HG03354 (cell line): ENCODE data around the gene SLC2A4RG.

Source experiments
- ATAC-seq: cut with Tn5 transposase; IDR thresholded peaks from one replicate; pipeline ENCODE4 v1.9.1; 2021; ENCODE audit warnings: mild to moderate bottlenecking; ENCODE audit not compliant: unreplicated experiment, poor library complexity, severe bottlenecking

The SLC2A4RG gene

GRCh38 chr20:63698739-63699465, 40.7 kb upstream of the SLC2A4RG start:
- ATAC-seq, result no peak

- no peak for ATAC-seq
Measured at GRCh38 chr20:63699466-63700198, 39.9 kb upstream of the SLC2A4RG start.

- no peak for ATAC-seq
Measured at GRCh38 chr20:63700199-63701050, 39.2 kb upstream of the SLC2A4RG start.

DNA sequence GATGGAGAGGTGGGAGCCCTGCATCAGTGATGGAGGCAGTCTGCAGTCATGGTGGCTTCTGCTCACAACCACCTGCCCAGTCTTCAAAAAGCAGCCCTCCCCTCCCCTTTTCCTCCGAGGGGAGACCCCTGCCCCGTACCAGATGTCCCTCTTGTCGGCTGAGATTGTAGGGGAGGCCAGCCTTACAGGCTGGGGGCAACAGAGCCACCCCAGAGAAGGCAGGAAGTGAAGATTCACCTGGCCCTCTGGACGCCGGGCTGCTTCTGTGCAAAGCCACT, 38.6 kb upstream of the SLC2A4RG start:
- no peak for ATAC-seq

DNA sequence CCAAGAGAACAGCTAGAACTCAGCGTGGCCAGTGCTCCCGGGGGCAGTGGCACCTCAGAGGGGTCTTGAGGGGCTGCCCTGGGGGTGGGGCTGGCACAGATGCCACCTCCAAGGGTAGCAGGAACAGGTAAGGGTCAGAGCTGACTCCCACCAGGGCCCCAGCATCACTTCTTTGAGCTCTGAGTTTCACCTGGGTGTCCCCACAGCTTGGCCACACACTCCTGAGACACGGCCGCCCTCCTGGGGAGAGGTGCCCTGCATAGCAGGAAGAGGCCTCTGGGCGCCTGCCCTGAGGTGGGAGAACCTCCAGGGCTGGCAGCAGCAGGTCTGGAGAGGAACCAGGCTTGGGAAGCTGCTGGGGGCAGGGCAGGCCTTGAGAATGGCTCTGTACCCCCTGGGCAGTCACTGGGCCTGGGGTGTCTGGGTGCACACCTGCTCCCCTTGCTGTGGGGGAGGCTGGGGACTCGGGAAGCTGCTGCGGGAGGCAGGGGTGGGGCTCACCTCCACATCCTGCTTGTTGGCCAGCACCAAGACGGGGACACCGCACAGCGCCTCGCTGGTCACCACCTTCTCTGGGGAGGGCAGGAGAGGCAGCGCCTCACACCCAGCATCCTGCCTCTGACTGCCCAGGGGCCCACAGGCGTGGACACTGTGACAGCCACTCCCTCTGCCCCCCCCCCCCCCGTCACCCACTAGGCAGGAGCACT, 38.1 kb upstream of the SLC2A4RG start:
- ATAC-seq, result no peak

GRCh38 chr20:63702036-63702665, 37.4 kb upstream of the SLC2A4RG start:
- no peak for ATAC-seq

GRCh38 chr20:63702751-63703470, 36.7 kb upstream of the SLC2A4RG start:
- ATAC-seq, result no peak

DNA sequence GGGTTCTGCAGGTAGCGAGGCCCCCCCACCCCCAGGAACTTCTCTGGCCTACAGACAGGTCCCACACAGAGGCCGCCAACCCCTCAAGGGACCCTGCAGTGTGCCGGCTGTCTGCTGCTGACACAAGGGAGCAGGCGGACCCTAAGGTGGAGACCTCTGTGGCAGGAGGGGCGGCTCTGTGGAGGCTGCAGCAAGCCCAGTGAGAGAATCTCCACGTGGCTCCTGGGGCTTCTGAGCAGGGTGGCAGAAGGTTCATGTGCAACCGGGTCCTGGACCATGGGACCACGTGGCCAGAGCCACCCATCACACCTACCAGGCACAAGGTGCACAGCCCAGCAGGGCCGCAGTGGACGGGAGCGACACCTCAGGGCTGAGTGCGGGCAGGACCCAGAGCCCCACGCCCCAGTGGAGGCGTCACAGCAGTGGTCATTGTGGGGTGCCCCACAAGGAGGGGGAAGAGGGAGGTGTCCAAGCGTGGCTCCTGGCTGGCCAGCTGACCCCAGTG, 36.1 kb upstream of the SLC2A4RG start:
- ATAC-seq, result no peak

DNA sequence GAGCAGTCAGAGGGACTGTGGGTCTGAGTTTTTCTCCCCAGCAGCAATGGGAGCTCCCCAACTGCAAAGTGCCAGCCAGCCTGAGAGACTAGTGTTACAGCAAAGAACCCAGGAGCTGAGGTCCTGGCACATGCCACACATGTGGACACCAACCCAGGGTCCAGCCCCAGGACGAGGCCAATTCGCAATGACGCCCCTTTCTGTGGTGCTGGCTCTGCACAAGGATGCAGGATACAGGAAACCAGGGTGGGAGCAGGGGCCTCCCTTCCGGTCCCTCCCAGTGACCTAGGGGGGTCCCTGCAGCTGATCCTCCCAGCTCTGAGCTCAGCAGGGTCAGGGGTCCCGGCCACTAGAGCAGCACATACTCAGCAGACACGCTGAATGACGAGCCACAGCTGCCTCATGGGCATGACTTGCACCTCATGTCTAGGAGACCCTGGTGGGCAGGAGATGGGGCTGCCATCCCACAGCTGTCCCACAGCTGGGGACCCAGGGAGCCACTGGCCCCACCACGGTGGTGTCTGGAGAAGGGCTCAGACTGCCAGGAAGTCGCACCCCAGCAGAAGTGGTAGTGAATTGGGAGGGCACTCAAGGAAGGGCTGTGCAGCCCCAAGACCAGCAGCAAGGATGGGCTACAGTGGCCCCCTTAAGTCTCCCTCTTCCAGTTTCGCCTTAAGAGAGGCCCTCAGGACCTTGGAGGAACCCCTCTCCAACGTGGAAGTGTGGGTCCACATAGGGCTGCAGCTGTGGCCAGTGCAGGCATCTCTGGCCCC, 35.4 kb upstream of the SLC2A4RG start:
- no peak for ATAC-seq

- ATAC-seq, result no peak
Measured at GRCh38 chr20:63704749-63705117, 34.8 kb upstream of the SLC2A4RG start.

DNA sequence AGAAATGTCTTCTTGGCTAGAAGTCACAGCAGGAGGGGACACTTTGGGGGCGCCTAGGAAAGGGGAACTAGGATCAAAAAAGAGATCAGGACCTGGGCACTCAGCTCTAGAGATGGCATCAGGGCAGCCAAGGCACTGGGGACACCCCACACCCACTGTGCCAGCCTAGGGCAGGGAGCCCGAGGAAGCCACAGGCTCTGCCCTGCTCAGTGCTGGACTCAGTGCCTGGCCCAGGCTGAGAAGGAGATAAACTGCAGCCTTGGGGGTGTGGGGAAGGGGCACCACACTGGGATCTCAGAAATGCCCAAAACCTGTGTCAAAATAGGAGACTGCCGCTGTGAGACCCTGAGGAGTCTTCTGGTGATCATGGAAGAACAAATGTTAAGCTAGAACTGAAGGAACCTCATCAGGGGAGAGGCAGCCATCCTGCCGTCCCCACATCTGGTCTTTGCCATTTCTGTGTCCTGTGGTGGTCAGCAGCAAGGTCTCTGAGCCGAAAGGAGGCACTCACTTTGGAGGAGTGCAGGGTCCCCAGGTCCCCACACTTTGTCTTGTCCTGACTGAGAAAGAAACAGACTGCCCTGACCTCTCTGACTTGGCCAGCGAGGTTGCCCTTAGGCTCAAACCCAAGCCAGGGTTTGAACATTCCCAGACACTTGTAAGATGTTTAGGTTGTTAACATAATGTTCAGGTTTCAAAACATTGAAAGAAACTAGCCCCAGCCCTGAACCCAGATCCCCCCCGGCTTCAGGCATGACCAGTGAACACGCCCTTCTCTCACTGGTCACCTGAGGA, 34.1 kb upstream of the SLC2A4RG start:
- ATAC-seq, result no peak

- no peak for ATAC-seq
Measured at GRCh38 chr20:63706027-63706695, 33.4 kb upstream of the SLC2A4RG start.

DNA sequence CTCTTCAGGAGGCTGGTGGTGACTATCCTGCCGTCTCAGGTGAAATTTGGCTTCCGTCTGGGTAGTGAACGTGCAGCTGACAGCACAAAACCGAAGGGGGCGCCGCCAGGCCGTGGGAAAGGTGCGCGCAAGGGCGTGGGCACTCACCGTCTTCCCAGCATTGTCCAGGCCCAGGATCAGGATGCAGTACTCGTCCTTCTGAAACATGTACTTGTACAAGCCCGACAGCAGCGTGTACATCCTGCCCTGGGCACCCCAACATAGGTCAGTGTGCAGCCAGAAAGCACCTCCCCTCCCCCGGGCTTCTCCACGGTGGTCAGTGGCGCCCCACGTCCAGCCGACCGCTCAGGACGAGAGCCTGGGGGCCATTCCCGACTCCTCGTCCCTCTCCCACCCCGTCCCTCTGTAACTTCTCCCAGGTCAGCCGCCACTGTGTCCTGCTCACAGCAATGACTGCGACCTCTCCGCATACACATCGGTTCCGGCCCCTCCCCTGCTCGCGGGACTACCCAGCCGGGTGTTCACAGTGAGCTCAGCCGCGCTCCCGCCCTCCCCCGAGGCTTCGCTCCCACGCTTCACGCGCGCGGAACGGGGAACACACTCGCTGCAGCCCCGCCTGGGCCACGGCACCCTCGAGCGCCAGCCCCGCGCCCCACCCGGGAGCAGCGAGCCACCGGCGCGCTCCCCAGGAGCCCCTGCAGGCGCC, 32.6 kb upstream of the SLC2A4RG start:
- ATAC-seq, result peak; percentile 36

GRCh38 chr20:63707558-63708300, 31.8 kb upstream of the SLC2A4RG start, which contains the start of the genes ARFRP1 and ZGPAT:
ARFRP1 (minus strand) TSS chr20:63707976; CDS start chr20:63707091, 885 bp downstream.
ZGPAT (plus strand) TSS chr20:63708039; CDS start chr20:63708581, 542 bp downstream.
- ATAC-seq, result peak; percentile 75
